Activated CD8-positive, alpha-beta memory T cell treated with anti-CD3 and anti-CD28 coated beads for 4 hours (primary cell): Measurements from ENCODE around the gene TMA16.
"Not testable (repeated sequence)": the region's sequence is repeated elsewhere in the genome, so short reads cannot be mapped to it uniquely, and the experiment has no call there.

Source experiments
- DNase-seq, 2 donors: peaks; one replicate each; pipeline ENCODE4 v3.0.0-alpha.2; 2020; ENCODE audit warnings: low read depth in 2 of 2

Gene TMA16

GRCh38 chr4:163494360-163495241, at the start of gene TMA16:
TSS of gene TMA16 (plus strand) at chr4:163494690. CDS start at chr4:163494802, 112 bp downstream.
- peak; percentile 44 to 65 for DNase-seq

- not testable (repeated sequence) for DNase-seq
Observed at GRCh38 chr4:163447023-163447422, 47.5 kb upstream of the TMA16 start.

GRCh38 chr4:163447481-163447880, 47.0 kb upstream of the TMA16 start:
- no peak for DNase-seq

- no peak for DNase-seq
Observed at GRCh38 chr4:163448540-163449203, 45.8 kb upstream of the TMA16 start.

- DNase-seq = no peak
Observed at GRCh38 chr4:163462556-163462955, 31.9 kb upstream of the TMA16 start.

GRCh38 chr4:163467082-163467770, 27.3 kb upstream of the TMA16 start:
- no peak for DNase-seq

- DNase-seq = no peak
Observed at GRCh38 chr4:163470391-163470790, 24.1 kb upstream of the TMA16 start.

- DNase-seq = no peak
Observed at GRCh38 chr4:163473130-163473529, 21.4 kb upstream of the TMA16 start.

- DNase-seq = no peak
Observed at GRCh38 chr4:163473576-163473975, 20.9 kb upstream of the TMA16 start, which contains the start of gene TKTL2. TSS of gene TKTL2 (minus strand) at chr4:163473754. CDS start at chr4:163473734, 20 bp downstream.

- no peak for DNase-seq
Observed at GRCh38 chr4:163474027-163474426, 20.5 kb upstream of the TMA16 start.

- no peak for DNase-seq
Observed at GRCh38 chr4:163476761-163477438, 17.6 kb upstream of the TMA16 start.

GRCh38 chr4:163482190-163482589, 12.3 kb upstream of the TMA16 start:
- DNase-seq = no peak

- peak; percentile 12 to 19 for DNase-seq
Observed at GRCh38 chr4:163484906-163485305, 9.6 kb upstream of the TMA16 start.

- DNase-seq = no peak
Observed at GRCh38 chr4:163485589-163485988, 8.9 kb upstream of the TMA16 start.

- no peak for DNase-seq
Observed at GRCh38 chr4:163486321-163486720, 8.2 kb upstream of the TMA16 start.

- no peak for DNase-seq
Observed at GRCh38 chr4:163489929-163490328, 4.6 kb upstream of the TMA16 start.

- no peak for DNase-seq
Observed at GRCh38 chr4:163492951-163493504, 1.5 kb upstream of the TMA16 start.

GRCh38 chr4:163493643-163494359, 689 bp upstream of the TMA16 start:
- no peak for DNase-seq

- no peak for DNase-seq
Observed at GRCh38 chr4:163495900-163496299, 1.4 kb downstream of the TMA16 start.

GRCh38 chr4:163500586-163500985, 6.1 kb downstream of the TMA16 start:
- DNase-seq = no peak

- DNase-seq = no peak
Observed at GRCh38 chr4:163505374-163505773, 10.9 kb downstream of the TMA16 start.
